ENCODE data around the gene HIPK2. TPM values are rescaled to one million over a fixed set of nuclear protein-coding genes. Genes with fewer than 3 reads are reported as not detected.
"Not testable (repeated sequence)": the region's sequence is repeated elsewhere in the genome, so short reads cannot be mapped to it uniquely, and the experiment has no call there.

Gene HIPK2
- total RNA-seq, 2 experiments from 2014 or later = 15.4 to 16.1 TPM

DNA sequence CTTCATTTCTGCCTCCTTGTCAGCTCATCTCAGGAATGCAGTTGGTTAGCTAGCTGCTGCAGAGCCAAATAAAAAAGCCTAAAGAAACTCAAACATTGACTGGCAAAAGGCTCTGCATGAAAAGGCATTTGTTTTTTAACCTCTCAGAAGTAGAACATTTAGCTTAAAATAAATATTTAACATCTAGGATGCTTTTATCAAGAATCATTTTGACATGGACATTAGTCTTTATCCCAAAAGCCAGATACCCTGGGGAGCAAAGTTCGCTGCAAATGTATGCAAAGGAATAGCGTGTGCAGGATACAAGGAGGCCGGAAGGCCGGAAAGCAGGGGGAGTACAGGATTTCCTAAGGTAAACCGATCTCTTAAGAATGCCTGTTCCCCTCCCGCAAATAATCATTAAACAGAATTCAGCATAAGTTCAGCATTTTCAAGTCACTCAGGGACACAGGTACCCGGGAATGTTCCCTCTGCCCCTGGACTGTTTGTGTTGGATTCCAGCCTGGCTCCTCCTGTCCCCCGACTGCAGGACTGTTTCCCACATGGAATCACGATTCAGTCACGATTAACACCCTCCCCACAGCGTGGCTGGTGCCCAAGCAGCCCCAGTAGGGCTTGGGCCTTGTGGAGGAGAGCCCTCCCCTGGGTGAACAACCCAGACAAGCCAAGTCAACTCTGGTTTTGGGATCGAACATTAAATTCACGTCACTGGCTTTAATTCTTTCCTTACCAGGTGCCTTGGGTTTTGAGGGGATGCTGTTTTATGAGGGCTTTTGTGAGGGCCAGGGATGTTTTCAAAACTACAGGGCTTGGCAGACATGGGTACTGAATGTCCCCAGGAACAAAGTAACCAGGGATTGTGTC lies 97.8 kb downstream of the HIPK2 start:
- H3K27me3 Mint-ChIP-seq = no peaks in the 10 kb centered on the region
- H3K4me1 Mint-ChIP-seq = peaks cover 47% of the 10 kb centered on the region
- peaks cover 17% of the 10 kb centered on the region for H3K36me3 Mint-ChIP-seq
- no peaks in the 10 kb centered on the region for H3K9me3 Mint-ChIP-seq
- H3K4me3 Mint-ChIP-seq = no peak overlapping the region
- no peak for DNase-seq
- H3K27ac Mint-ChIP-seq = peak overlapping the region; percentile 90

DNA sequence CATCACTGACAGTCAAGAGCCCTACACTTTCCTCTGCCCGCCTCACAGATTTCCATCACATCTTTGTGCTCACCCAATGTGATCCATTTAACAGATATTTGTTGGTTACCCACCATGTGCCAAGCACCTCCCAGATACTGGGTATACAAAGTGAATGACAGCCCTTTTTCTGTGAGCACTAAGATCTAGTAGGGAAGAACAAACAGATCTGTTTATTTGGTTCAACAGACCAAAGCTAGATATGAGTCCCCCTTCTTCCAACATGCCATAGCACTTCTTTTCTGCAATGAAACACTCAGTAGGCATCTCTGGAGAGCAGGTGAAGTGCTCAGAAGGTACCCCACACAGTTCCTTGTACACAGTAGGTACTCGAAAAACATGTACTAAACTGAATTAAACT lies 101.4 kb downstream of the HIPK2 start:
- Mint-ChIP-seq H3K27me3 (no peaks in the 10 kb centered on the region), H3K4me1 (peaks cover 35% of the 10 kb centered on the region), H3K36me3 (peaks cover 7% of the 10 kb centered on the region), H3K9me3 (no peaks in the 10 kb centered on the region), H3K27ac (no peak overlapping the region), H3K4me3 (no peak overlapping the region)
- DNase-seq = no peak

DNA sequence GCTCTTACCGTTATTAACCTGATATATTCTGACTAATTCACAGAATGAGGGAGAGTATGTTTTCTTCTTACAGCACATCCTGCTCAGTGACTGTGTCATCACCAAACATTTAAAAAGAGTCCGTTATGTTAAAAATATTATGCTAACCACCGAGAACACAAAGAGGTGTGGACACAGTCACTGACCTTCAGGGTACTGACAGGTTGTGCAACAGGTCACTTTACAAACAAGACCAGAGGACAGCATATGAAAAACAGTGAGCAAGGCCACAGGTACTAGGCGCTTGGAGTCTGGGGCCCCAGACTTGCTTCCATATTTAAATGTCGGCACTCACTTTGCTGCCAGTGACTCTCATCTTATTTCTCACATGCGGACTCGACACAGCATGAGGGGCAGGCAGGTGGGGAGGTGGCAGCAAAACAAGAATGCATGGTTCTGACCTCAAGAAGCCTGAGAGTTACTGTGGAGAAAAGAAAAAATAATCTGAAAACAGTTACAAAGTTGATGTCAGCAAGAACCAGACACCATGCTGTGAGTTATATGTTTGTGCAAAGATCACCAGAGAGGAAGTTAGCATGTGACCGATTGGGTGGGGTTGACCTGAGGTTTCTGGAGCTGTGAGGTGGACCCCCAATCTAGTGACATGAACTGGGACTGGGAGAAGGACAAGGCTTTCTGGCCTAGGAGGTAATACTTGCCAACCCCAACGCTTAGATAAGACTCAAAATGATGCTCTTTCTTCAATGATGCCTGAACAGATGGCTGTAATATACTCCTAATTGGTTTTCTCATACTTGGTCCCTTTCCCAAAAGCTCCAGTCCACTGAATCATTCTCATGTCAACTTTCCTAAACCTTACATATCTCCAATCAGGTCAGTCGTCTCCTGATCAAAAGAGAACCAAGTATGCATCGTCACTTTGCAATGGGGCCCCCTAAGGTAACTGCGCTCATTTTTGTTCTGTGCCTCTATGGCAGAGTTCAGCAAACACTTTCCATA lies 102.4 kb downstream of the HIPK2 start:
- peaks cover 30% of the 10 kb centered on the region for H3K4me1 Mint-ChIP-seq
- H3K4me3 Mint-ChIP-seq = no peak overlapping the region
- H3K27me3 Mint-ChIP-seq = no peaks in the 10 kb centered on the region
- no peak for DNase-seq
- H3K27ac Mint-ChIP-seq = no peak overlapping the region
- H3K36me3 Mint-ChIP-seq = peaks cover 7% of the 10 kb centered on the region
- no peaks in the 10 kb centered on the region for H3K9me3 Mint-ChIP-seq

DNA sequence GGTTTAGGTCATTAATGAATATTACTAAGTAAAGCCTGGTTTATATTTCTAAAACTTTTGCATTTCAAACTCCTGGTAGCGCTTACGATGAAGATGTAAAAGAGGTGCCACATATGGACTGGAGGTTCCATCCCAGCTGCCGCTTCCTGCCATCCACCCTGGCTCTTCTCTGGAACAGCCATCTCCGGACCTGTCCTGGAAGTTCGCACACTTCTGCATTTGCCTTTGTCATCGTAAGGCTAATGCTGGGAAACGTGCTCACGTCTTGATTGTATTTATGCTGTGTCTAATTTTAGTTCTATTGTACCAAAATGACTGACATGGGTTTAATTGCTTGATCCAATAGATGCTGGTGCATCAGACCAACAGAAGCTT lies 103.1 kb downstream of the HIPK2 start:
- Mint-ChIP-seq H3K36me3 (peaks cover 9% of the 10 kb centered on the region), H3K4me3 (no peak overlapping the region), H3K27ac (no peak overlapping the region), H3K9me3 (no peaks in the 10 kb centered on the region), H3K27me3 (no peaks in the 10 kb centered on the region), H3K4me1 (peaks cover 31% of the 10 kb centered on the region)
- no peak for DNase-seq

DNA sequence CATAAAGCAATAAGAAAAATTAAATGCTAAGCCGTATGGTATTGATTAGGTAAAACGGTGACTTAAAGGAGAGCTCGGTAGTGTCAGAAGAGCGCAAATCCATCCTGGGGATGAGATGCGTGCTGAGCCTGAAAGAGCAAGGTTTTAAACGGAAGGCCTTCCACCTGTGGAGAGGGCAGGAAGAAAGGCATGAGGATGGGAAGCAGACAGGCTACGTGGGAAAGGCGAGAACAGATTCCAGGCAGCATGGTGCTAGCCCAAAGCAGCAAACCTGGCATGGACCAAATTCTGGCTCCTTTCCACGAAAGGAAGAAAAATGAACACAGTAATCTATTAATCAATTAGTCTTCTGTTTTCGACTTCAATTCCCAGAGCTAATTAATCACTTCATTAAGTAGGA lies 103.5 kb downstream of the HIPK2 start:
- no peaks in the 10 kb centered on the region for H3K9me3 Mint-ChIP-seq
- no peak overlapping the region for H3K4me3 Mint-ChIP-seq
- H3K27ac Mint-ChIP-seq = no peak overlapping the region
- H3K4me1 Mint-ChIP-seq = peaks cover 34% of the 10 kb centered on the region
- H3K27me3 Mint-ChIP-seq = no peaks in the 10 kb centered on the region
- H3K36me3 Mint-ChIP-seq = peaks cover 9% of the 10 kb centered on the region
- DNase-seq = no peak

DNA sequence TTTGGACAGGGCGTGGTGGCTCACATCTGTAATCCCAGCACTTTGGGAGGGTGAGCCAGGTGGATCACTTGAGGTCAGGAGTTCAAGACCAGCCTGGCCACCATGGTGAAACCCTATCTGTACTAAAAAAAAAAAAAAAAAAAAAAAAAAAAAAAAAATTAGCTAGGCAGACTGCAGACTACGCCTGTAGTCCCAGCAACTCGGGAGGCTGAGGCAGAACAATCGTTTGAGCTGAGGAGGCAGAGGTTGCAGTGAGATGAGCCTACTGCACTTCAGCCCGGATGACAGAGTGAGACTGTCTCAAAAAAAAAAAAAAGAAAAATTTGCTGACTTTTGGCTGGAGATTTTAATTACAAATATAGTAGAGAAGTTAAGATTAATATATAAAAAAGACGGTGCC lies 104.0 kb downstream of the HIPK2 start:
- Mint-ChIP-seq H3K27me3 (no peaks in the 10 kb centered on the region), H3K4me3 (no peak overlapping the region), H3K9me3 (no peaks in the 10 kb centered on the region), H3K27ac (no peak overlapping the region), H3K36me3 (peaks cover 9% of the 10 kb centered on the region), H3K4me1 (peaks cover 39% of the 10 kb centered on the region)
- DNase-seq = no peak

DNA sequence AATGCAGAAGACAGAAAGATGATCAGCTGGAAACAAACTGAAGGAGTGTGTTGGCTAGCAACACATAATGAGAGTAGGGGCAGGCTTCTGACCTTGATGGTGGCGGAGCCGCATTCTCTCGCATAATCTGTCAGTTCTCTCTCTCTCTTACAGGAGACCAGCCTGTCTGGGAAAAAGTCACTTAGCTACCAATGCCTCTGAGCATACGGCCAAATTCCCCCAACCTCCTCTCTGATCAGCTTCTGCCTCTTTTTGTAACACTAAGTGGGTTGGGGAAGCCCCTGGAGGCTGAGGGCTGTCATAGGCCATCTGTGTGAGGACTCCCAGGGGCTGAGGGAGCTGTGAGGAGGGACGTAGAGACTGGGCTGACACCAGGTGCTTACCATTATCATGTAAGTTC lies 104.6 kb downstream of the HIPK2 start:
- peak; percentile 40 for DNase-seq
- Mint-ChIP-seq H3K9me3 (no peaks in the 10 kb centered on the region), H3K27ac (peak overlapping the region; percentile 85), H3K4me3 (no peak overlapping the region), H3K27me3 (no peaks in the 10 kb centered on the region), H3K4me1 (peaks cover 43% of the 10 kb centered on the region), H3K36me3 (peaks cover 5% of the 10 kb centered on the region)

DNA sequence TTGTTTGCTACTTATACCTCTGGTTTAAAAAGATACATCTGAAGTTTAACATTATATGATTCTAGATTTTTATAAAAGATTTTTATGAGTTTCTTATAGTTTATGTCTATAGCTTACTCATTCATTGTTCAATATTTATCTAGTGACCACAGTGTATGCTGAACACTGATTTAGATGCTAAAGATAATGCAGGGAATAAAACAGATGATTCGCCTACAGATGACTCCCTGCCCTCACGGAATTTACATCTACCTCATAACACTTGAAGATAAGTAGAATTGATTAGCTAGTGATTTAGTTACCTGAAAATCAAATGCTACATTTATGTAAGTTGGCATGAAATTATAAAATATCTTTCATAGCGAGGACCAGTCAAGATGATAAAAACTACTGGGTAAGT lies 105.8 kb downstream of the HIPK2 start:
- H3K4me1 Mint-ChIP-seq = peaks cover 40% of the 10 kb centered on the region
- no peak for DNase-seq

DNA sequence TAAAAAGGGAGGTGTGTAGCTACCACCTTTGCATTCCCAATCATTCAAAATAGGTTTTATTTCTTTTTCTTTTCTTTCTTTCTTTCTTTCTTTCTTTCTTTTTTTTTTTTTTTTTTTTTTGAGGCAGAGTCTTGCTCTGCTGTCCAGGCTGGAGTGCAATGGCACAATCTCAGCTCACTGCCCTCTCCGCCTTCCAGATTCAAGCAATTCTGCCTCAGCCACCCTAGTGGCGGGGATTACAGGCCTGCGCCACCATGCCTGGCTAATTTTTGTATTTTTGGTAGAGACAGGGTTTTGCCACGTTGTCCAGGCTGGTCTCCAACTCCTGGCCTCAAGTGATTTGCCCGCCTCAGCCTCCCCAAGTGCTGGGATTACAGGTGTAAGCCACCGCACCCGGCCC lies 107.1 kb downstream of the HIPK2 start:
- not testable (repeated sequence) for DNase-seq, H3K4me3 Mint-ChIP-seq, H3K9me3 Mint-ChIP-seq, H3K27me3 Mint-ChIP-seq, H3K27ac Mint-ChIP-seq, H3K36me3 Mint-ChIP-seq
- peaks cover 36% of the 10 kb centered on the region for H3K4me1 Mint-ChIP-seq

More for the DNA sequence above, 105.8 kb downstream of the HIPK2 start:
- Mint-ChIP-seq H3K9me3 (no peaks in the 10 kb centered on the region), H3K36me3 (peaks cover 5% of the 10 kb centered on the region), H3K4me3 (no peak overlapping the region), H3K27me3 (no peaks in the 10 kb centered on the region), H3K27ac (no peak overlapping the region)

DNA sequence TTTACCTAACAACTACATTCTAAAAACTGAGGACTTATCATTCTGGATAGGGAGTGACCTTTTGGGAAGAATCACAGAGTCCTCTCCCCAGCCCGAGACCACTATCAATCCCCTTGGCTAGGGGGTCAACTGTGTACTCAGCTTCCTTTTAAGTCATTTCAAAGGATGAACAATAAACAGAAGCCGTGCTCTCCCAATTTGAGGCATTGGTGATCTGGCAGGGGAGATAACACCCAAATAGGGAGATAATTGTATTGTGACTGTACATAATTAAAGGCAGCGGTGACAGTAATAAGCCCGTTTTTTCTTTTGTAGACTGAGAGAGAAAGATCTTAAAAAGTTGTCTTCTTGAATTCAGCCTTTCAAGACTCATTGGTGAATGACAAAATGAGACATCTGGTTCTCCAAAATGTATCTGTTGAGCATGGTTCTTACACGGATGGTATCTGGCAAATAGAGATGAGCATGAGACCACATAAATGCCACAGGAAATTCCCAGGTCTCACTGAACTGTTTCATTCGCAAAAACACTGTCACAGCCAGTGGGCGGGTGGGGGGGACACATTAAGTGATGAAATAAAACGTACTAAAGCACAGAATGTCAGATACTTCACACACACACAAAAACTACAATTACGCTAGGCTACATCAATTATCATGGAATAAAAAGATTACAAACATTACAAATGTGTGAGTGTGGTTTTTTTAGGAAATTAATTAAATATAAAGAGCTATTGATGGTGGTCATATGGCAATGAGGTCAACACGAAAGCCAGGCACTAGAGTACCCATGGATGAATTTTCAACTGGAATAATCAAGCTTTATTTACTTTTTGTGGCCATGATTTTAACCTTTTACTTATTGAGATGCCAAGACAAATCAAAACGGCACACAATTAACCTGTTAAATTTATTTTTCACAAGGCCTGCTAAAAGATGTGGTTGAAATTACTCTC lies 108.4 kb downstream of the HIPK2 start:
- DNase-seq = peak; percentile 30
- H3K27me3 Mint-ChIP-seq = no peaks in the 10 kb centered on the region
- peaks cover 6% of the 10 kb centered on the region for H3K36me3 Mint-ChIP-seq
- peak overlapping the region; percentile 56 for H3K4me3 Mint-ChIP-seq
- peaks cover 34% of the 10 kb centered on the region for H3K4me1 Mint-ChIP-seq
- H3K9me3 Mint-ChIP-seq = no peaks in the 10 kb centered on the region
- H3K27ac Mint-ChIP-seq = peak overlapping the region; percentile 90

DNA sequence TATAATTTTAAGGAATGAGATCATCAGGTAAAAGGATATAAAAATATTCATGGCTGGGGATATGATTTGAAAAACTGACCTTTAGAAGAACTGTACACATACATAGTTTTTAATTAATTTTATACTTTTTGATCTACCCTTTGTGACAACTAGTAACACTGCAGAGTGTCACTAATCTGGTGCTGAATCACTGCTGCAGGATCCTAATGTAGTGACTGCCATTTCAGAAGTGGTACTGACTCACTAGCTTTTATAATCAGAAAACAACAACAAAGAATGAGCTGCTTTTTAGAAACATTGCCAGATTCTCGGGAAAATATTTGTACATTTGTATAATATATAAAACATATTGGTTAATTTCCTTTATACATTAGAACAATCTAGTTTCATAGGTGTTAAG lies 110.4 kb downstream of the HIPK2 start:
- no peak overlapping the region for H3K4me3 Mint-ChIP-seq
- H3K27ac Mint-ChIP-seq = no peak overlapping the region
- H3K4me1 Mint-ChIP-seq = peaks cover 22% of the 10 kb centered on the region
- DNase-seq = no peak
- peaks cover 6% of the 10 kb centered on the region for H3K36me3 Mint-ChIP-seq
- no peaks in the 10 kb centered on the region for H3K27me3 Mint-ChIP-seq
- no peaks in the 10 kb centered on the region for H3K9me3 Mint-ChIP-seq

DNA sequence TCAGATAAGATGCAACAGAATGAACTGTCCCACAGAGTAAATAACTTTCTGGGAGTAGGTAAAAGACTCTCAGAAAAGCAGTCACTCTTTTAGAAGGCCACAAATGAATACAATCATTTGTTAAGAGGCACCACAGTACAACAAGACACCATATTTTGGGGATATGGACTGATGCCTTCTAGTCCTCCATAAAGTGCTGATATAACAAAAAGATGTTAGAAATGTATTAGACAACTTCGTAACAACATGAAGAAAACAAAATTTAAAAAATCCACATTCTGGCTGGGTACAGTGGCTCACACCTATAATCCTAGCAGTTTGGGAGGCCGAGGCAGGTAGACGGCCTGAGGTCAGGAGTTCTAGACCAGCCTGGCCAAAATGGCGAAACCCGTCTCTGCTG lies 111.3 kb downstream of the HIPK2 start:
- Mint-ChIP-seq H3K4me3 (no peak overlapping the region), H3K4me1 (peaks cover 22% of the 10 kb centered on the region), H3K9me3 (no peaks in the 10 kb centered on the region), H3K27me3 (no peaks in the 10 kb centered on the region), H3K27ac (no peak overlapping the region), H3K36me3 (peaks cover 6% of the 10 kb centered on the region)
- DNase-seq = no peak

DNA sequence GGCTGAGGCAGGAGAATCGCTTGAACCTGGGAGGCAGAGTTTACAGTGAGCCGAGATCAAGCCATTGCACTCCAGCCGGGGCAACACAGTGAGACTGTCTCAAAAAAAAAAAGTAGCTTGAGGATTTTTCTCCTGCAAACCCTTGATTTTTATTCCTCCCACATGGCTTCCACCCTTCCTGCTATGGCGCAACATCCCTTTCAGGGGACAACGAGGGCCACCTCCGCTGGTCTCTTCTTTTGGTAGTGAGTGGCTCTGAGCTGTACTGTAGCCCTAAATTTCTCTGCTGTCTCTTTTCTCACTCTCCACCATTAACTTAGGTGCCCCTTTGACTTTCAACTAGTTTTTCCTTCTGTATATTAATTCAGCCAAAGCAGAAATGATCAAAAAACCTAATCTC lies 113.4 kb downstream of the HIPK2 start:
- Mint-ChIP-seq H3K27ac (no peak overlapping the region), H3K4me1 (peaks cover 13% of the 10 kb centered on the region), H3K9me3 (no peaks in the 10 kb centered on the region), H3K36me3 (peaks cover 4% of the 10 kb centered on the region), H3K27me3 (no peaks in the 10 kb centered on the region), H3K4me3 (no peak overlapping the region)
- no peak for DNase-seq

DNA sequence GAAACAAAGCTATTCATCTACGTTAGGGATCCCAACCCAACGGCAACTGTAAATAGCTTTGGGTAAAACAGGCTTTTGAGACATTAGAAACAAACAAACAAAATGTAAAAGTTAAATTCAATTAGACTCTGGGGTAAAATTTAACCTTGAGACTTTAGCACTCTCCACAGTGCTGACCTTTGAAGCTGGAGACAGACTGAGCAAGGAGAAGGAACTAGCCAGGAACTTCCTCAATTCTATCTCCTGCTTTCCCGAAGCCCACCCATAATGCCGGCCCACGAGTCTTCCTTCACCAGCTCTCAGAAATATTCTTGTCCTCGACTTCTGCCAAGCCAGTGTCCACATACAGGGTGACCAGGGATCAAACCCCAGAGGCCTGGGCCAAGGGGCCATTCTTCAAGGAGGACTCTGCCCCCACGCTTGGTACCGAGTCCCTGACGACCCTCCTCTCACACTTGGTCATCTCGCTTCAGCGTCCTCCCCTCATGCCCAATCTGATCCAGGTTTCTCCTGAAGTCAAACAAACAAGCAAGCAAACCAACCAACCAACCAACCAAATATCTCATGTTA lies 114.1 kb downstream of the HIPK2 start:
- H3K9me3 Mint-ChIP-seq = no peaks in the 10 kb centered on the region
- peaks cover 2% of the 10 kb centered on the region for H3K36me3 Mint-ChIP-seq
- no peak overlapping the region for H3K27ac Mint-ChIP-seq
- no peaks in the 10 kb centered on the region for H3K27me3 Mint-ChIP-seq
- no peak overlapping the region for H3K4me3 Mint-ChIP-seq
- H3K4me1 Mint-ChIP-seq = peaks cover 6% of the 10 kb centered on the region
- no peak for DNase-seq

Data from activated naive CD8-positive, alpha-beta T cell treated with anti-CD3 and anti-CD28 coated beads for 36 hours (primary cell).